GM12874 (cell line): Measurements from ENCODE around the gene ZNF718.

Experiments
- CTCF ChIP-seq: IDR thresholded peaks from 2 replicates; pipeline ENCODE4 v1.5.1; 2011; ENCODE audit warnings: low read depth, mild to moderate bottlenecking, control low read depth, low read length, moderate library complexity; ENCODE audit not compliant: insufficient read depth

ZNF718 gene

GRCh38 chr4:175986-176385 lies 51.7 kb downstream of the ZNF718 start:
- TF ChIP-seq CTCF, result no peak

- TF ChIP-seq CTCF, result no peak
Measured at GRCh38 chr4:176995-177394, 52.7 kb downstream of the ZNF718 start.

- TF ChIP-seq CTCF, result no peak
Measured at GRCh38 chr4:188091-188490, 63.8 kb downstream of the ZNF718 start.

GRCh38 chr4:200936-201335 lies 76.6 kb downstream of the ZNF718 start:
- no peak for TF ChIP-seq CTCF

GRCh38 chr4:205097-205756 lies 80.9 kb downstream of the ZNF718 start:
- TF ChIP-seq CTCF, result no peak

- no peak for TF ChIP-seq CTCF
Measured at GRCh38 chr4:206054-206453, 81.8 kb downstream of the ZNF718 start.

- TF ChIP-seq CTCF, result no peak
Measured at GRCh38 chr4:211033-211511, 86.8 kb downstream of the ZNF718 start.
